Measurements from ENCODE around the gene KRTAP4-5. TPM values are rescaled to one million over a fixed set of nuclear protein-coding genes. Genes with fewer than 3 reads are reported as not detected.
"Not testable (repeated sequence)": the region's sequence is repeated elsewhere in the genome, so short reads cannot be mapped to it uniquely, and the experiment has no call there.

The KRTAP4-5 gene
- total RNA-seq (not detected), polyA plus RNA-seq (not detected)
- long read RNA-seq, donor 1, result 0 reads
- long read RNA-seq, donor 2, result 0 reads
- long read RNA-seq, donor 3, result 0 reads
- long read RNA-seq, donor 4, result 0 reads
- long read RNA-seq, donor 5, result 0 reads
- long read RNA-seq, donor 6, result 0 reads
- long read RNA-seq, donor 7, result 0 reads
- long read RNA-seq, donor 8, result 0 reads
- long read RNA-seq, donor 9, result 0 reads
- long read RNA-seq, donor 10, result 0 reads

DNA sequence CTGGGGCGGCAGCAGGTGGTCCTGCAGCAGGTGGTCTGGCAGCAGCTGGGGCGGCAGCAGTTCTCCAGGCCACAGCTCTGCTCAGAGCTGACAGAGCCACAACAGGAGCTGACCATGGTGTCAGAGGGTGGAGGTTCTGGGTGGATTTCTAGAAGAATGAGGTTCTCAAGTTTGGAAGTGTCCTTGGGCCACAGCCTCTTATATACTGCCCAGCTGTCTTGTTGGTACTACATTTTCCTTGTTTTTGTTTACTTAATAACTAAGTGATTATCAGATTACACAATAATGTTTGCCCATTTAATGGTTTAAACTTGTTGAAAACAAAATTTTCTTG, at the start of gene KRTAP4-5:
Gene KRTAP4-5 (minus strand): TSS at position 174 of the 334 bp plus-strand sequence. CDS start 58 bp downstream, at position 116.
- 72% methylated on average over 2 of the region's 2 CpGs for WGBS
- no peak within 1 kb of the TSS for H3K27ac ChIP-seq (ENCODE audit: low read depth in 1 of 2, low read length in 1 of 2)
- no peak for DNase-seq (ENCODE audit: low read depth in 6 of 9, low spot score in 9 of 9)
- H3K4me1 ChIP-seq (ENCODE audit: control insufficient read depth in 2 of 2, insufficient read depth in 2 of 2, low read length in 2 of 2), result no peaks in the 10 kb centered on the region
- no peaks in the 10 kb centered on the region for H3K9me3 ChIP-seq (ENCODE audit: control insufficient read depth in 2 of 2, insufficient read depth in 1 of 2, low read length in 1 of 2)
- no peak within 1 kb of the TSS for H3K4me3 ChIP-seq (ENCODE audit: low read length in 2 of 2)
- no peaks in the 10 kb centered on the region for H3K27me3 ChIP-seq (ENCODE audit: control insufficient read depth in 2 of 2, insufficient read depth in 1 of 2, low read length in 1 of 2)
- H3K36me3 ChIP-seq (ENCODE audit: control insufficient read depth in 2 of 2, insufficient read depth in 2 of 2, low read length in 1 of 2), result no peaks in the 10 kb centered on the region

DNA sequence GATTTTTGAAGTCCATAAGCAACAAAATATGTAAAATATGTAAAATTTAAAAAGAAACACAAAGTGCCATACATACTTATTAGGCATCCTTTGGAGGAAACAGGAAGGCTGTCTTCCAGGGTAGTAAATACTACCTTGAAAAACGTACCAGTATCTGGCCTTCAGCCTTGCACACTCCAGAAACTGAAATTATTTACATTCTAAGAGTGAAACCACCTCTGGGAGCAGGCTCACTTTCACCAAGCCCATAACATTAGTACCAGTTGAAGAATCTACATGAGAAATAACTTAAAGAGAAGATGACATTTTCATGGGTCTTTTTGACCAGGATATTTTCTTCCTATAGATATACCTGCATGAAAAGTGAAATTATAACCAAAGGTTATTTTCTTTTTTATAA, 46.4 kb upstream of the KRTAP4-5 start:
- no peak overlapping the region for H3K4me3 ChIP-seq (ENCODE audit: low read length in 2 of 2)
- H3K27ac ChIP-seq (ENCODE audit: low read depth in 1 of 2, low read length in 1 of 2), result no peak overlapping the region
- DNase-seq (ENCODE audit: low read depth in 6 of 9, low spot score in 9 of 9), result no peak
- WGBS, result 54% methylated on average over 1 of the region's 1 CpG
- no peaks in the 10 kb centered on the region for H3K27me3 ChIP-seq (ENCODE audit: control insufficient read depth in 2 of 2, insufficient read depth in 1 of 2, low read length in 1 of 2)
- no peaks in the 10 kb centered on the region for H3K36me3 ChIP-seq (ENCODE audit: control insufficient read depth in 2 of 2, insufficient read depth in 2 of 2, low read length in 1 of 2)
- H3K4me1 ChIP-seq (ENCODE audit: control insufficient read depth in 2 of 2, insufficient read depth in 2 of 2, low read length in 2 of 2), result no peaks in the 10 kb centered on the region
- no peaks in the 10 kb centered on the region for H3K9me3 ChIP-seq (ENCODE audit: control insufficient read depth in 2 of 2, insufficient read depth in 1 of 2, low read length in 1 of 2)

DNA sequence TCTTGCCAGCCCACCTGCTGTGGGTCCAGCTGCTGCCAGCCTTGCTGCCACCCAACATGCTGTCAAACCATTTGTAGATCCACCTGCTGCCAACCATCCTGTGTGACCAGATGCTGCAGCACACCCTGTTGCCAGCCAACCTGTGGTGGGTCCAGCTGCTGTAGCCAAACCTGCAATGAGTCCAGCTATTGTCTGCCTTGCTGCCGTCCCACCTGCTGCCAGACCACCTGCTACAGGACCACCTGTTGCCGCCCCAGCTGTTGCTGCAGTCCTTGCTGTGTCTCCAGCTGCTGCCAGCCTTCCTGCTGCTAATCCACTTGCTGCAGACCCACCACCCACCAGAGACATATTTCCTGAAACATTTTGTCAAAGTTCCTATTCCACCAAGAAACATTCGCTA, 40.7 kb upstream of the KRTAP4-5 start:
- no peaks in the 10 kb centered on the region for H3K36me3 ChIP-seq (ENCODE audit: control insufficient read depth in 2 of 2, insufficient read depth in 2 of 2, low read length in 1 of 2)
- no peaks in the 10 kb centered on the region for H3K9me3 ChIP-seq (ENCODE audit: control insufficient read depth in 2 of 2, insufficient read depth in 1 of 2, low read length in 1 of 2)
- H3K4me3 ChIP-seq (ENCODE audit: low read length in 2 of 2), result no peak overlapping the region
- H3K4me1 ChIP-seq (ENCODE audit: control insufficient read depth in 2 of 2, insufficient read depth in 2 of 2, low read length in 2 of 2), result no peaks in the 10 kb centered on the region
- H3K27ac ChIP-seq (ENCODE audit: low read depth in 1 of 2, low read length in 1 of 2), result no peak overlapping the region
- no peak for DNase-seq (ENCODE audit: low read depth in 6 of 9, low spot score in 9 of 9)
- no peaks in the 10 kb centered on the region for H3K27me3 ChIP-seq (ENCODE audit: control insufficient read depth in 2 of 2, insufficient read depth in 1 of 2, low read length in 1 of 2)
- 91% methylated on average over 3 of the region's 3 CpGs for WGBS

DNA sequence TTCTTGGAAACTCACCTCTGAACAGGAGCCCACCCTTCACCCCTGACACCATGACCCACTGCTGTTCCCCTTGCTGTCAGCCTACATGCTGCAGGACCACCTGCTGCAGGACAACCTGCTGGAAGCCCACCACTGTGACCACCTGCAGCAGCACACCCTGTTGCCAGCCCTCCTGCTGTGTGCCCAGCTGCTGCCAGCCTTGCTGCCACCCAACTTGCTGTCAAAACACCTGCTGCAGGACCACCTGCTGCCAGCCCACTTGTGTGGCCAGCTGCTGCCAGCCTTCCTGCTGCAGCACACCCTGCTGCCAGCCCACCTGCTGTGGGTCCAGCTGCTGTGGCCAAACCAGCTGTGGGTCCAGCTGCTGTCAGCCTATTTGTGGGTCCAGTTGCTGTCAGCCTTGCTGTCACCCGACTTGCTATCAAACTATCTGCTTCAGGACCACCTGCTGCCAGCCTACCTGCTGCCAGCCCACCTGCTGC, 40.3 kb upstream of the KRTAP4-5 start, which contains the start of gene KRTAP9-1:
Gene KRTAP9-1 (plus strand): TSS at position 51 of the 482 bp plus-strand sequence. CDS start 0 bp downstream, at position 51.
- not testable (repeated sequence) for H3K27me3 ChIP-seq (ENCODE audit: control insufficient read depth in 2 of 2, insufficient read depth in 1 of 2, low read length in 1 of 2); H3K4me1 ChIP-seq (ENCODE audit: control insufficient read depth in 2 of 2, insufficient read depth in 2 of 2, low read length in 2 of 2); H3K9me3 ChIP-seq (ENCODE audit: control insufficient read depth in 2 of 2, insufficient read depth in 1 of 2, low read length in 1 of 2); H3K36me3 ChIP-seq (ENCODE audit: control insufficient read depth in 2 of 2, insufficient read depth in 2 of 2, low read length in 1 of 2); DNase-seq (ENCODE audit: low read depth in 6 of 9, low spot score in 9 of 9); H3K27ac ChIP-seq (ENCODE audit: low read depth in 1 of 2, low read length in 1 of 2); H3K4me3 ChIP-seq (ENCODE audit: low read length in 2 of 2)
- WGBS, result 100% methylated on average over 1 of the region's 1 CpG

GRCh38 chr17:41186872-41187271, 37.2 kb upstream of the KRTAP4-5 start:
- H3K36me3 ChIP-seq (ENCODE audit: control insufficient read depth in 2 of 2, insufficient read depth in 2 of 2, low read length in 1 of 2), result no peaks in the 10 kb centered on the region
- no peaks in the 10 kb centered on the region for H3K4me1 ChIP-seq (ENCODE audit: control insufficient read depth in 2 of 2, insufficient read depth in 2 of 2, low read length in 2 of 2)
- no peak for DNase-seq (ENCODE audit: low read depth in 6 of 9, low spot score in 9 of 9)
- no peak overlapping the region for H3K4me3 ChIP-seq (ENCODE audit: low read length in 2 of 2)
- WGBS, result 100% methylated on average over 2 of the region's 2 CpGs
- H3K9me3 ChIP-seq (ENCODE audit: control insufficient read depth in 2 of 2, insufficient read depth in 1 of 2, low read length in 1 of 2), result no peaks in the 10 kb centered on the region
- H3K27ac ChIP-seq (ENCODE audit: low read depth in 1 of 2, low read length in 1 of 2), result no peak overlapping the region
- no peaks in the 10 kb centered on the region for H3K27me3 ChIP-seq (ENCODE audit: control insufficient read depth in 2 of 2, insufficient read depth in 1 of 2, low read length in 1 of 2)

- H3K27me3 ChIP-seq (ENCODE audit: control insufficient read depth in 2 of 2, insufficient read depth in 1 of 2, low read length in 1 of 2), result peaks cover 0 to 2% of the 10 kb centered on the region in 2 donors
- DNase-seq (ENCODE audit: low read depth in 6 of 9, low spot score in 9 of 9), result no peak
- no peak overlapping the region for H3K4me3 ChIP-seq (ENCODE audit: low read length in 2 of 2)
- no peaks in the 10 kb centered on the region for H3K4me1 ChIP-seq (ENCODE audit: control insufficient read depth in 2 of 2, insufficient read depth in 2 of 2, low read length in 2 of 2)
- H3K9me3 ChIP-seq (ENCODE audit: control insufficient read depth in 2 of 2, insufficient read depth in 1 of 2, low read length in 1 of 2), result no peaks in the 10 kb centered on the region
- H3K27ac ChIP-seq (ENCODE audit: low read depth in 1 of 2, low read length in 1 of 2), result no peak overlapping the region
- H3K36me3 ChIP-seq (ENCODE audit: control insufficient read depth in 2 of 2, insufficient read depth in 2 of 2, low read length in 1 of 2), result no peaks in the 10 kb centered on the region
- 84% methylated on average over 1 of the region's 1 CpG for WGBS
Observed at GRCh38 chr17:41185001-41185400, 35.4 kb upstream of the KRTAP4-5 start.

GRCh38 chr17:41184480-41184961, 34.9 kb upstream of the KRTAP4-5 start, which contains the start of gene KRTAP4-1:
KRTAP4-1 (minus strand) TSS chr17:41184911; CDS start chr17:41184854, 57 bp downstream.
- no peaks in the 10 kb centered on the region for H3K4me1 ChIP-seq (ENCODE audit: control insufficient read depth in 2 of 2, insufficient read depth in 2 of 2, low read length in 2 of 2)
- H3K27me3 ChIP-seq (ENCODE audit: control insufficient read depth in 2 of 2, insufficient read depth in 1 of 2, low read length in 1 of 2), result peaks cover 0 to 3% of the 10 kb centered on the region in 2 donors
- no peaks in the 10 kb centered on the region for H3K9me3 ChIP-seq (ENCODE audit: control insufficient read depth in 2 of 2, insufficient read depth in 1 of 2, low read length in 1 of 2)
- H3K27ac ChIP-seq (ENCODE audit: low read depth in 1 of 2, low read length in 1 of 2), result no peak within 1 kb of the TSS
- 84% methylated on average over 9 of the region's 9 CpGs for WGBS
- H3K36me3 ChIP-seq (ENCODE audit: control insufficient read depth in 2 of 2, insufficient read depth in 2 of 2, low read length in 1 of 2), result no peaks in the 10 kb centered on the region
- no peak for DNase-seq (ENCODE audit: low read depth in 6 of 9, low spot score in 9 of 9)
- no peak within 1 kb of the TSS for H3K4me3 ChIP-seq (ENCODE audit: low read length in 2 of 2)

GRCh38 chr17:41178843-41179616, 29.4 kb upstream of the KRTAP4-5 start:
- no peaks in the 10 kb centered on the region for H3K4me1 ChIP-seq (ENCODE audit: control insufficient read depth in 2 of 2, insufficient read depth in 2 of 2, low read length in 2 of 2)
- DNase-seq (ENCODE audit: low read depth in 6 of 9, low spot score in 9 of 9), result no peak
- H3K27ac ChIP-seq (ENCODE audit: low read depth in 1 of 2, low read length in 1 of 2), result no peak overlapping the region
- H3K36me3 ChIP-seq (ENCODE audit: control insufficient read depth in 2 of 2, insufficient read depth in 2 of 2, low read length in 1 of 2), result no peaks in the 10 kb centered on the region
- 90% methylated on average over 1 of the region's 1 CpG for WGBS
- no peak overlapping the region for H3K4me3 ChIP-seq (ENCODE audit: low read length in 2 of 2)
- no peaks in the 10 kb centered on the region for H3K9me3 ChIP-seq (ENCODE audit: control insufficient read depth in 2 of 2, insufficient read depth in 1 of 2, low read length in 1 of 2)
- H3K27me3 ChIP-seq (ENCODE audit: control insufficient read depth in 2 of 2, insufficient read depth in 1 of 2, low read length in 1 of 2), result peaks cover 0 to 4% of the 10 kb centered on the region in 2 donors

GRCh38 chr17:41178341-41178740, 28.7 kb upstream of the KRTAP4-5 start:
- H3K4me3 ChIP-seq (ENCODE audit: low read length in 2 of 2), result no peak overlapping the region
- H3K4me1 ChIP-seq (ENCODE audit: control insufficient read depth in 2 of 2, insufficient read depth in 2 of 2, low read length in 2 of 2), result no peaks in the 10 kb centered on the region
- H3K9me3 ChIP-seq (ENCODE audit: control insufficient read depth in 2 of 2, insufficient read depth in 1 of 2, low read length in 1 of 2), result no peaks in the 10 kb centered on the region
- H3K36me3 ChIP-seq (ENCODE audit: control insufficient read depth in 2 of 2, insufficient read depth in 2 of 2, low read length in 1 of 2), result no peaks in the 10 kb centered on the region
- WGBS, result 98% methylated on average over 3 of the region's 3 CpGs
- peaks cover 0 to 4% of the 10 kb centered on the region in 2 donors for H3K27me3 ChIP-seq (ENCODE audit: control insufficient read depth in 2 of 2, insufficient read depth in 1 of 2, low read length in 1 of 2)
- no peak for DNase-seq (ENCODE audit: low read depth in 6 of 9, low spot score in 9 of 9)
- H3K27ac ChIP-seq (ENCODE audit: low read depth in 1 of 2, low read length in 1 of 2), result no peak overlapping the region
